ENCODE measurements around the gene TMTC1.

TMTC1 gene

DNA sequence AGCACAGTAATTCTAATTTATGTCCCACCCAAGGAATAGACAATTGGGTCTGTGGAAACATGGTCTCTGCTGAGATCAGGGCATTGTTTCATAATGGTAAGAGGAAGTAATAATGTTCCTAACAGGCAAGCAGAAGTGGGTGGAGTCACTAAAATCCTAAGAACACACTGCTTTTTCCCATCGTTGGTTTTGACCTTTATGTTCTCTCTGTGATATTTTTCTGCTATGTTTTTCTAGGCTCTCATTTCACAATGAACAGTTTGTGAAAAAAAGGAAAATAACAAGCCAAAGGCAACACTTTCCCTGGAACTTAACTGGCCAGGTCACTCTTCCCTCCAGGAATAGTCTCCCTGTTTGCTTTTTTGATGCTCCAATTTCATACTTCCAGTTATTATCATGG lies 205.7 kb downstream of the TMTC1 start:
- DNase-seq (ENCODE audit: low read depth), result no peak

DNA sequence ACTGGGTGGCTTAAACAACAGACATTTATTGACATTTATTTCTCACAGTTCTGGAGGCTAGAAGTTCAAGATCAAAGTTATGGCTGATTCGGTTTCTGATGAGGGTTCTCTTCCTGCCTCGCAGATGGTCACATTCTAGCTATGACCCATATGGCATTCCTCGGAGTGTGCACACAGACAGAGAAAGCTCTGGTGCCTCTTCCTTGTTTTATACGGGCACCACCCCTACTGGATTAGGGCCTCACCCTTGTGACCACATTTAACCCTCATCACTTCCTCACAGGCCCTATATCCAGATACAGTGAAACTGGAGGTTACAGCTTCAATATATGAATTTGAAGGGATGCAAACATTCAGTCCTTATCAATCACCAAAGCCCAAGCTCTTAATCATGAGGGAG lies 209.2 kb downstream of the TMTC1 start:
- no peak for DNase-seq (ENCODE audit: low read depth)
- H3K4me3 ChIP-seq (ENCODE audit: low read depth, low read length), result no peak overlapping the region
- TF ChIP-seq, protein P1, sequence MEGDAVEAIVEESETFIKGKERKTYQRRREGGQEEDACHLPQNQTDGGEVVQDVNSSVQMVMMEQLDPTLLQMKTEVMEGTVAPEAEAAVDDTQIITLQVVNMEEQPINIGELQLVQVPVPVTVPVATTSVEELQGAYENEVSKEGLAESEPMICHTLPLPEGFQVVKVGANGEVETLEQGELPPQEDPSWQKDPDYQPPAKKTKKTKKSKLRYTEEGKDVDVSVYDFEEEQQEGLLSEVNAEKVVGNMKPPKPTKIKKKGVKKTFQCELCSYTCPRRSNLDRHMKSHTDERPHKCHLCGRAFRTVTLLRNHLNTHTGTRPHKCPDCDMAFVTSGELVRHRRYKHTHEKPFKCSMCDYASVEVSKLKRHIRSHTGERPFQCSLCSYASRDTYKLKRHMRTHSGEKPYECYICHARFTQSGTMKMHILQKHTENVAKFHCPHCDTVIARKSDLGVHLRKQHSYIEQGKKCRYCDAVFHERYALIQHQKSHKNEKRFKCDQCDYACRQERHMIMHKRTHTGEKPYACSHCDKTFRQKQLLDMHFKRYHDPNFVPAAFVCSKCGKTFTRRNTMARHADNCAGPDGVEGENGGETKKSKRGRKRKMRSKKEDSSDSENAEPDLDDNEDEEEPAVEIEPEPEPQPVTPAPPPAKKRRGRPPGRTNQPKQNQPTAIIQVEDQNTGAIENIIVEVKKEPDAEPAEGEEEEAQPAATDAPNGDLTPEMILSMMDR (IDR thresholded peaks at IDR 0.05; ENCODE audit: control insufficient read depth, extremely low read depth, insufficient read depth), result no peak

More for the DNA sequence above, 205.7 kb downstream of the TMTC1 start:
- TF ChIP-seq, protein P1 (IDR thresholded peaks at IDR 0.05; ENCODE audit: control insufficient read depth, extremely low read depth, insufficient read depth), result no peak
- H3K4me3 ChIP-seq (ENCODE audit: low read depth, low read length), result no peak overlapping the region

DNA sequence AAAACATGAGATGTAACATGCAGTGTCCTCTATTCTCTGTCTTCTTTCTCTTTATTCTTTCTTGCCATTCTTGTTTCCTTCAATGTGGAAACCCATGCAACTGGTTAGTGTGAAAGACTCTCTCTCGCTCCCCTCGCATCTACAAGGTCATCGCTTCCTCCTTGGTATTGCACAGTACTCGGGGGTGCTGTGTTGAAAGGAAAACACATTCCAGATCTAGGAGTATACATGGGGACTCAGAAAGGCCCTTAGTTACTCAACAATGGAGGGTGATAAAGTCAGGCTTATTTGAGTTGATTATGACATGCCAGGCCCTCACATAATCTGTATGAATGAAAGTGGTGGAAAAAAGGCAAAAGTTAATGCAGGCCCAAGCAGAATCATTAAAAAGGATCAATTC lies 210.8 kb downstream of the TMTC1 start:
- H3K4me3 ChIP-seq (ENCODE audit: low read depth, low read length), result no peak overlapping the region
- TF ChIP-seq, protein P1 (IDR thresholded peaks at IDR 0.05; ENCODE audit: control insufficient read depth, extremely low read depth, insufficient read depth), result no peak
- DNase-seq (ENCODE audit: low read depth), result no peak

DNA sequence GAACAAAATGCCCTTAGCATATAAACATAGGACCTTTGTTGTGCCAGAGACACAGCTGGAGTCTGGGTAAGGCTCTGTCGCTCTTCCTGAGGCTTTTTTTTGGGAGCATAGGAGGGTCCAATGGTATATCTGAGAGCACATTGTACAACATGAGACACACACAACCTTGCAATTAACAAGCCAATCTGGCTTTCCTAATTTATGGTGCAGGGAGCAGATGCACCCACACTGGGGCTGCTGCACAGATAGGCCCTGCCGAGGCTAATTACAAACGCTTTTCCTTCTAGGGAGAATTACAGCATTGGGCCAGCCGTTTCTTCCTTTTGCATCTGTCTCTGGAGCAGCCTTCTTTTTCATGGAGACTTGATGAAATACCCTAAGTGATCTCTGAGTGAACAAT lies 211.3 kb downstream of the TMTC1 start:
- DNase-seq (ENCODE audit: low read depth), result no peak
- TF ChIP-seq, protein P1 (IDR thresholded peaks at IDR 0.05; ENCODE audit: control insufficient read depth, extremely low read depth, insufficient read depth), result no peak
- no peak overlapping the region for H3K4me3 ChIP-seq (ENCODE audit: low read depth, low read length)

DNA sequence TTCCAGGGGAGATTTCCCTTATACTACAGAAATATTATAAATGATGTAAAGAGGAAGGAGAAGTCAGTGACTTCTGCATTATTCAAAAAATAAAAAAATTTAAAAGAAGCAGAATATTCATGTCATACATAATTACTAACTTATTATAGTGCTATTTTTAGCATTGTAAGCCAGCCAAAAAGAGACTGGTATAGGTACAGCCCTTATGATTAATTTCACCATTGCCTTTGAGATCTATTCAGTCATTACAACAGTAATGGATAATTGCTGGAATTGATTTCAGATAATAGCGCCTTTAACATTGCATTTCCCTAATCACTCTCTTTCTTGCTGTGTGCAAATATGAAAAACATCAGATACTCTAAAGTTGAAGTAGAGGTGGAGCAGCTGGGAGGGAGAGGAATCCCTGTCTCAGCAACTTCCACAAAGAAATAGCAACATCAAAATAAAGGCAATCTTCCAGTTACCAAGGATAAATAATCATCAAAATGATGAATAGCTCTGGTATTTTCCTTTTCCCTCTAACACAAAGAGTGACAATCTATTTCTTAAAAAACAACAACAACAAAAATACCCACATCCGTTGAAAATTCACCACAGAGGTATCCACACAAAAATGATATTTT lies 214.5 kb downstream of the TMTC1 start:
- DNase-seq (ENCODE audit: low read depth), result no peak
- no peak overlapping the region for H3K4me3 ChIP-seq (ENCODE audit: low read depth, low read length)
- TF ChIP-seq, protein P1 (IDR thresholded peaks at IDR 0.05; ENCODE audit: control insufficient read depth, extremely low read depth, insufficient read depth), result no peak

DNA sequence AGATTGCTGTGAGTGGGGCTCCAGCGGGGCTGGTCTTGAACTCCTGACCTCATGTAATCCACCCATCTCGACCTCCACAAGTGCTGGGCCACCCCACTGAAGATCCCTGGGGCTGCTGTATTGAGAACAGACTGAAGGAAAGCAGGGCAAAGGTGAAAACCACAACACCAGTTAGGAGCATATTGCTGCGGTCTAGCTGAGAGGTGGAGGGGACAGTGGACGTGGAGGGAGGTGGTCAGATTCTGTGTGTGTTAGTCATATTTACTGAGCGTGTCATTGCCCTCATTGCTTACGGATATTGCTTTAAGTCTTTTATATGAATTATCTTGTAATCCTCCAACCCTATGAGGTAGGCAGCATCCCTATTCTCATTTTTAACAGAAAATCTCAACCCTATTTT lies 217.3 kb downstream of the TMTC1 start:
- no peak for DNase-seq (ENCODE audit: low read depth)
- TF ChIP-seq, protein P1 (IDR thresholded peaks at IDR 0.05; ENCODE audit: control insufficient read depth, extremely low read depth, insufficient read depth), result no peak
- H3K4me3 ChIP-seq (ENCODE audit: low read depth, low read length), result no peak overlapping the region

DNA sequence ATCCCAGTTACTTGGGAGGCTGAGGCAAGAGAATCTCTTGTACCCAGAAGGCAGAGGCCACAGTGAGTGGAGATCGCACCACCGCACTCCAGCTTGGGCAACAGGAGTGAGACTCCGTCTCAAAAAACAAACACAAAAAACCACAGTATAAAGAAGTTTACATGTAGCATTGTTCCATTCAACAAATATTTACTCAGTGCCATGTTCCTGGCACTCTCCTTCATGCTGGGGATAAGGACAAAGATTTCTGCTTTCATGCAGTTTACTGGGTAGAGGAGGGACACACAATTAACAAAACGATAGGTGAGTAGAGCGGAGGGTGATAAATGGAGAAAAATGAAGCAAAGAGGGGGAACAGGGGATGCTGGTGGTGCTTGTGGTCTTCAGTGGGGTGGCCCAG lies 218.0 kb downstream of the TMTC1 start:
- peak; percentile 75 for DNase-seq (ENCODE audit: low read depth)
- no peak overlapping the region for H3K4me3 ChIP-seq (ENCODE audit: low read depth, low read length)
- TF ChIP-seq, protein P1 (IDR thresholded peaks at IDR 0.05; ENCODE audit: control insufficient read depth, extremely low read depth, insufficient read depth), result no peak

Measured in LNCaP clone FGC (cell line).